Activated CD8-positive, alpha-beta T cell treated with anti-CD3 and anti-CD28 coated beads, Interleukin-2, amount 10 ng/mL, durations not matched to agents 7 days and 5 days (primary cell): Measurements from ENCODE around the gene ACTL6A. TPM values are rescaled to one million over a fixed set of nuclear protein-coding genes. Genes with fewer than 3 reads are reported as not detected.

Experiments used
- ATAC-seq: fragments of 150-1000 bp; cut with Tn5 transposase; one replicate; pipeline ENCODE4 v1.10.0; 2021; ENCODE audit warnings: moderate library complexity
- CTCF ChIA-PET: fragments of 350-600 bp; sonication (Branson Sonifier 250); formaldehyde crosslinking; loops from one replicate; lab custom pipeline; 2021; ENCODE audit warnings: antibody characterized with exemption; lab: Charles Lee
- POLR2A ChIA-PET: fragments of 350-600 bp; sonication (Branson Sonifier 250); formaldehyde crosslinking; loops from one replicate; lab custom pipeline; 2021; ENCODE audit warnings: antibody characterized with exemption; lab: Charles Lee
- DNase-seq: peaks from one replicate; pipeline ENCODE4 v3.0.0-alpha.2; 2020
- H3K27ac Mint-ChIP-seq: one replicate; pipeline ENCODE4 v1.8.0; 2021; ENCODE audit warnings: mild to moderate bottlenecking, mixed read lengths
- H3K27me3 Mint-ChIP-seq: one replicate; pipeline ENCODE4 v1.8.0; 2021; ENCODE audit warnings: low read depth, mixed read lengths
- H3K36me3 Mint-ChIP-seq: one replicate; pipeline ENCODE4 v1.8.0; 2021; ENCODE audit warnings: low read depth, mixed read lengths
- H3K4me1 Mint-ChIP-seq: one replicate; pipeline ENCODE4 v1.8.0; 2021; ENCODE audit warnings: low read depth, mixed read lengths
- H3K4me3 Mint-ChIP-seq: one replicate; pipeline ENCODE4 v1.8.0; 2021; ENCODE audit warnings: mild to moderate bottlenecking, mixed read lengths
- H3K9me3 Mint-ChIP-seq: one replicate; pipeline ENCODE4 v1.8.0; 2022; ENCODE audit warnings: mixed read lengths; ENCODE audit not compliant: insufficient read depth
- total RNA-seq, 2 experiments: library from RNA; stranded (reverse); gene quantifications; one replicate each; pipeline ENCODE4 v1.2.3, GENCODE V29; 2021

ACTL6A gene
- total RNA-seq, 2 experiments from 2014 or later = 86.5 to 88.3 TPM

DNA sequence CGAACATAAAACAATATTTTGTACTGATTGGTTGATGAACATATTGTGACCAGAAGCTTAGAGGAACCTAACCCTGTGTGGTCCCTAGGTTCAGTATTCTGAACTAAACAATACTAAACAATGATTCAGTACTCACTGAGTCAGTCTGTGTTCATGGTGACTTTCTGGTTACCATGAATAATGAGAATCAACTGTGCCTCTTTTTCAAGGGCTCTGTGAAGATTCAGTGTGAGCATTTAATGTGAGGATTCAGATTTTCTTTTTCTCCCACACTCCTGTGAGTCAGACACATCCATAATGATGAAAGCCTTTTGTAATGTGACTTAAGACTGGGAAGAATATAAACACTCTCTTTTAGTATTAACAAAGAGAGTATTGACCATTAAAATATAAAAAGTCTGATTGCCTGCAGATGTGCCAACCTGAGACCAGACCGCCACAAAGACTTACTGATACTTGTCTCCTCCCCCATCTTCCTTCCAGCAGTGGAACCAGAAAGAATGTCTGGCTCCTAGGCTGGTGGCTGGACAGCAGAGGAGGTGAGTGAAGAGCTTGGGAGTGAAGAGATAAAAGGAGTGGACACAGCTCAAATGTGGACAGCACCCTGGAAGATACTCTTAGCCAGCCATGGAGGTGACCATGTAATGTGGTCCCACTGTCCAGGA, 17.6 kb upstream of the ACTL6A start:
- ChIA-PET CTCF (no interaction called here), POLR2A (no interaction called here)
- ATAC-seq (no peak), DNase-seq (no peak)
- Mint-ChIP-seq H3K27me3 (peaks cover 9% of the 10 kb centered on the region), H3K27ac (no peak overlapping the region), H3K4me1 (no peaks in the 10 kb centered on the region), H3K4me3 (no peak overlapping the region), H3K9me3 (no peaks in the 10 kb centered on the region), H3K36me3 (no peaks in the 10 kb centered on the region)

DNA sequence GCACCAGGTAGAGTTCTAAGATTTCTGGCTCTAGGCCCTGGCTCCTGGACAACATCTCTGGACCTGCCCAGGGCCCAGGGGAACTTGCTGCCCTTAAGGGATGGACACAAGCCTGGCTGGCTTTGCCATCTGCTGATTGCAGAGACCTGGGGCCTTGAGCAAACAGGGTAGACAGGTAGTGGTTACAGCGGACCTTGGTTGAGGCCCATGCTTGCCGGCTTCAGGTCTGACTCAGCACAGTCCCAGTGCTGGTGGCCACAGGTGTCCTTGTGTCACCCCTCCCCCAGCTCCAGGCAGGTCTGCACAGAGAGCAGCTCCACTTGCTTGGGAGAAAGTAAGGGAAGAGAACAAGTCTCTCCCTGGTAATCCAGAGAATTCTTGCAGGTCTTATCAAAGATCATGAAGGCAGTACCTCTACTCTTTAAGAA, 15.9 kb upstream of the ACTL6A start:
- DNase-seq = no peak
- ATAC-seq = no peak
- peaks cover 13% of the 10 kb centered on the region for H3K27me3 Mint-ChIP-seq
- no peak overlapping the region for H3K4me3 Mint-ChIP-seq
- no peaks in the 10 kb centered on the region for H3K4me1 Mint-ChIP-seq
- ChIA-PET CTCF (no interaction called here), POLR2A (no interaction called here)
- no peaks in the 10 kb centered on the region for H3K36me3 Mint-ChIP-seq
- H3K27ac Mint-ChIP-seq = no peak overlapping the region
- no peaks in the 10 kb centered on the region for H3K9me3 Mint-ChIP-seq

DNA sequence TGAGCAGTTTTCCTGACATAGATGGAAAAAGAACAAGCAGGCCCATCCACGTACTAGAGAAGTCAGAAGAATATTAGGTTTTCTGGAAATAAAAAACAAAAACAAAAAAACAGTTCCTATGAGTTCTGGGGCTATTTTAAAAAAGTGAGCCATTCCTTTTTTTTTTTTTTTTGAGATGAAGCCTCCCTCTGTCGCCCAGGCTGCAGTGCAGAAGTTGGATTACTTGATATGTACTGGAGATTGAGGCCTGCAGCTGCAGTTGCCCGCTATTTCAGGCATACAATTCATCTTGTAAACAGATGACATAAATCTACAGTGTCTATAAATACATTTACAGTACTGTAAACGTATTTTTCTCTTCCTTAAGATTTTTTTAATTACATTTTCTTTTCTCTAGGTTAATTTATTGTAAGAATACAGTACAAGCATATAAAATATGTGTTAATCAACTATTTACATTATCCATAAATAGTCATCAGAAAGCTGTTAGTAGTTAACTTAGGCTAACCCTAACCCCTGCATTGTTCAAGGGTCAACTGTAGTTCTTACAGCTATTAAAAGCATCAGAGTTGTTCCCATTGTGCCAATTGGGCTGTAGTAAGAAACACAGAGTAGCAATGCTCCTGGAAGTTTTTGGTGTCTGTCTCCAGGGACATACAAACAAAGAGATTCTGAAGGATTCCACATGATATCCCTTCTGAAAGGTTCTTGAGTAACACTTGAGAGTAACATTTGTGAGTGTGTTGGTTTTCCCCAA, 11.2 kb upstream of the ACTL6A start:
- no peaks in the 10 kb centered on the region for H3K4me1 Mint-ChIP-seq
- no peak overlapping the region for H3K4me3 Mint-ChIP-seq
- CTCF ChIA-PET = interaction anchor here (1.2 kb wide), 1 partner anchor 11 kb away, joined by 4 read pairs; the partner anchor contains the start of gene ACTL6A
- no peak for DNase-seq
- POLR2A ChIA-PET = interaction anchor here (0.6 kb wide), 1 partner anchor 10 kb away, joined by 3 read pairs; no protein-coding TSS in a partner anchor
- H3K27ac Mint-ChIP-seq = no peak overlapping the region
- H3K9me3 Mint-ChIP-seq = no peaks in the 10 kb centered on the region
- no peaks in the 10 kb centered on the region for H3K36me3 Mint-ChIP-seq
- H3K27me3 Mint-ChIP-seq = peaks cover 20% of the 10 kb centered on the region
- no peak for ATAC-seq

DNA sequence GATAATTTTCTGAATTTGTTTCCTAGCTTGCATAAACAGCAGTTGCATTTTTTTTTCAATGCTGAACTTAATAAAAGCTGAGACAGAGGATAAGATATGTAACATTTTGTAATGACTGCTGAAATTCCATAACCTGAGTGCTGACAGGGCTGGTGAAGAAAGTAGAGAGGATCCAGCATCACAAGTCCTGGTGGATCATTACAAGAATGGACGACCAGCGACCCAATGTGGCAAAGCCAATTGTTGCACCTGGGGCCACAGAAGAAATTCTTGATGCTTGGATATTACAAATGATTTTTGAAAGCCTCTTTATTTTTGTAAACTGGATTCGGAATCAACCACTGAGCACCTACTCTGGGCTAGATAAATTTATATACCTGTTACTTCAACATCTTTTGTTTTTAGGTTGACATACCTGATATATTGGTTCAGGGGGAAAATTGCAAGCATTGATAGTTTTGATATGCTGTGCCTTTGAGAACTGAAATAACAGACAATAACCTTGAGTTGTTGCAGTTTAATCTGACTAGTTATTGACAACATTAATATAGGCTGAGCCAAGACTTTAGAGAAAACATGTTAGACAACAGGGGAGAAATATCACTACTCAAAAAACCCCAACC, 3.9 kb upstream of the ACTL6A start:
- Mint-ChIP-seq H3K27ac (no peak overlapping the region), H3K36me3 (peaks cover 2% of the 10 kb centered on the region), H3K4me3 (no peak overlapping the region), H3K9me3 (no peaks in the 10 kb centered on the region), H3K4me1 (peaks cover 13% of the 10 kb centered on the region), H3K27me3 (peaks cover 15% of the 10 kb centered on the region)
- CTCF ChIA-PET = interaction anchor here (1.4 to 1.6 kb wide), 2 partner anchors 237 to 544 kb away, joined by 4 to 8 read pairs; no protein-coding TSS in a partner anchor
- ATAC-seq = no peak
- peak; percentile 67 for DNase-seq
- POLR2A ChIA-PET = no interaction called here

DNA sequence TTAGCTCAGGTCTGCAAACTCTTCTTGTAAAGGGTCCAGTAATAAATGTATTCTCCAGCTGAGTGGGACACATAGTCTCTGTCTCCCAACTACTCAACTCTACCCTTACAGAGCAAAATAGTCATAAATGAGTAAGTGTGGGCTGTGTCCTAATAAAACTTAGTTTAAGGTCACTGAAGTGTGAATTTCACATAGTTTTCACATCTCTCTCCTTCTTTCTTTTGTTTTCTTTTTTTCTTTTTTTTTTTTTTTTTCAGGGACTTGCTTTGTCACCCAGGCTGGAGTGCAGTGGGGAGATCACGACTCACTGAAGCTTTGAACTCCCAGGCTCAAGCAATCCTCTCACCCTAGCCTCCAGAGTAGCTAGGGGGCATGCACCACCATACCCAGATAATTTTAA, 1.9 kb upstream of the ACTL6A start:
- peaks cover 2% of the 10 kb centered on the region for H3K36me3 Mint-ChIP-seq
- no peak overlapping the region for H3K4me3 Mint-ChIP-seq
- ATAC-seq = no peak
- no peak for DNase-seq
- no peaks in the 10 kb centered on the region for H3K9me3 Mint-ChIP-seq
- H3K4me1 Mint-ChIP-seq = peaks cover 30% of the 10 kb centered on the region
- no peak overlapping the region for H3K27ac Mint-ChIP-seq
- CTCF ChIA-PET = interaction anchor here (0.9 to 1.4 kb wide), 2 partner anchors 239 to 545 kb away, joined by 3 to 5 read pairs; no protein-coding TSS in a partner anchor
- H3K27me3 Mint-ChIP-seq = peaks cover 11% of the 10 kb centered on the region
- POLR2A ChIA-PET = interaction anchor here (0.6 kb wide), 1 partner anchor 122 kb away, joined by 3 read pairs; no protein-coding TSS in a partner anchor

DNA sequence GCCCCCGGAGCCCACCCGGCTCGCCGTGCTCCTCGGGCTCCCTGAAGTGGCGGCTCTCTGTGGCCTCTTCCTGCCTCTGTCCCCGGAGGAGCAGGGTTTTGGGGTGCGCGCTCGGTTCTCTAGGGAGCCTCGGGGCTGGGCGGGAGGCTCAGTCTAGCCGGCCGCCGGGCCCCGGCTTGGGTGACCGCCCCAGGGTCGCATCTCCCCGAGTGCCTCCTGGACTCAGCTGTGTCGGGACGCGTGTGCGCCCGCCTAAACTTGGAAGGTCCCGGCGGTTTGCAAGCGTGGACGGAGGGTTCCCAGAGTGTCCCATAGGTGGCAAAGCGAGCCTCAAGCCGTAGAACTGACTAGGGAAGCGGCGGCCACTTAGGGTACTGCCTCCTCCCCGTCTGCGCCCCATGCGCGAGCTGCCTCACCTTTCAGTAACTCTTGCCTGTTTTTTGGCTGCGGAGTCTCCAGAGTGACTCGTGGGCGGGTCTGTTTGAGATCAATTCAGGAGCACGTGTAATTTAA, 601 bp downstream of the ACTL6A start:
- H3K27ac Mint-ChIP-seq = peak overlapping the region; percentile 98
- CTCF ChIA-PET = interaction anchor here (0.8 to 1.8 kb wide), 5 partner anchors 10 to 548 kb away, joined by 3 to 4 read pairs (median 4); partner anchors contain the start of gene GNB4
- DNase-seq (peak; percentile 84), ATAC-seq (peak; percentile 64)
- H3K4me3 Mint-ChIP-seq = peak overlapping the region; percentile 99
- peaks cover 8% of the 10 kb centered on the region for H3K27me3 Mint-ChIP-seq
- H3K9me3 Mint-ChIP-seq = no peaks in the 10 kb centered on the region
- POLR2A ChIA-PET = interaction anchor here (0.8 to 1.8 kb wide), 6 partner anchors 41 to 1348 kb away, joined by 3 to 9 read pairs (median 4); partner anchors contain the start of genes GNB4, MRPL47, NDUFB5 and PIK3CA
- H3K4me1 Mint-ChIP-seq = peaks cover 33% of the 10 kb centered on the region
- peaks cover 3% of the 10 kb centered on the region for H3K36me3 Mint-ChIP-seq

DNA sequence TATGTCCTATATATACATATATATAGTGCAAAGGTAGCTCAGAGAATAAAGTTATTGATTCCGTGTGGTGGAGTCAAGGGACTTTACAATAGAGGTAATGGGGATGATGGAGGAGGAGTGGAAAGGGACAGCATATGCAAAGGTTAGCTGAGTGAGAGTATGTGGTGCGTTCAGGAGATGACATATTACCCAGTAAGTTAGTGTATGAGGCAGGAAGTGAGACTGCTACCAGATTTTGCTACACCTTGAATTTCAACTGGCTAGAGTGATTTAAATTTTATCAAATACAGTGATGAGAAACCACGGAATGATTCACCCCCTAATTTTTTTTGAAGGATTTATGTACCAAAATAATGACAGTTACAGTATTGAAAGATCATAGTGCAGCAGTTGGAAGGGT, 2.8 kb downstream of the ACTL6A start:
- Mint-ChIP-seq H3K36me3 (peaks cover 16% of the 10 kb centered on the region), H3K4me1 (peaks cover 32% of the 10 kb centered on the region), H3K27me3 (peaks cover 2% of the 10 kb centered on the region), H3K9me3 (no peaks in the 10 kb centered on the region), H3K4me3 (no peak overlapping the region), H3K27ac (peak overlapping the region; percentile 11)
- DNase-seq (no peak), ATAC-seq (no peak)
- POLR2A ChIA-PET = interaction anchor here (0.9 kb wide), 1 partner anchor 39 kb away, joined by 3 read pairs; the partner anchor contains the start of genes MRPL47 and NDUFB5
- CTCF ChIA-PET = interaction anchor here (1.0 to 1.8 kb wide), 4 partner anchors 10 to 549 kb away, joined by 3 to 6 read pairs (median 4); no protein-coding TSS in a partner anchor

DNA sequence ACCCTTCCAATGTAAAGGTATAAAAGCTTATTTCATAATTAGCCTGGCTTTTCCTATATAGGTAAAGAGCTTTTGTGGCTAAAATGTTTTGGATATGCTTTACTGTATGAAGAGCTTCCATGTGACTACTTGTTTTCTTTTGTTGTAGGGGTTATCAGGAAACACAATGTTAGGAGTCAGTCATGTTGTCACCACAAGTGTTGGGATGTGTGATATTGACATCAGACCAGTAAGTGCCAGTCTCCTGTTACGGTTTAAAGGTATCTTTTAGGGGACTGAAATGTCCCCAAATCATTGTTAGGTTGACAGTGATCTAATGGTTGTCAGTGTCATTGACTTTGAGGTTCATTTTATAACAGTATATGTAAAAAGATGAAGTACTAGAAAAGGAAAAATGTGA, 18.3 kb downstream of the ACTL6A start:
- POLR2A ChIA-PET = no interaction called here
- no peak for ATAC-seq
- DNase-seq = no peak
- H3K27ac Mint-ChIP-seq = no peak overlapping the region
- H3K27me3 Mint-ChIP-seq = no peaks in the 10 kb centered on the region
- peaks cover 50% of the 10 kb centered on the region for H3K36me3 Mint-ChIP-seq
- no peak overlapping the region for H3K4me3 Mint-ChIP-seq
- H3K4me1 Mint-ChIP-seq = no peaks in the 10 kb centered on the region
- H3K9me3 Mint-ChIP-seq = no peaks in the 10 kb centered on the region
- CTCF ChIA-PET = no interaction called here

DNA sequence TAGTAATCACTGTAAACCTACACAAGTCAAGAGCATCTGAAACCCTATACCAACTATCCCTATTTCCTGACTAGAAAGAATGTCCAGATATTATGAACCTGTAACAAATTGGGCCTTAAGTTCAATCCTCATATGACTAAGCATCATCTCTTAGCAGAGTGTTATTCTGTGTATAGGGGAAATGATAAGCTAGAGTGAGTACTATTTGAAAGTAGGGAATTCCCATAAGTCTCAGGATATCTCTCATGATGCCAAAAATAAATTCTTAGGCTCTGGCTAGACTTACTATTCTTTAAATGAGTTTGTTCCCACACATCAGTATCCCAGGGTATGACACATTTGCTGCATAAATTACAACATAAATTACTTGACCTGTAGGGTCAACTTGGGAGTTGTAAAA, 26.4 kb downstream of the ACTL6A start:
- Mint-ChIP-seq H3K4me1 (no peaks in the 10 kb centered on the region), H3K27me3 (no peaks in the 10 kb centered on the region), H3K27ac (no peak overlapping the region), H3K36me3 (peaks cover 48% of the 10 kb centered on the region), H3K9me3 (no peaks in the 10 kb centered on the region), H3K4me3 (no peak overlapping the region)
- DNase-seq = no peak
- POLR2A ChIA-PET = no interaction called here
- CTCF ChIA-PET = no interaction called here
- no peak for ATAC-seq

DNA sequence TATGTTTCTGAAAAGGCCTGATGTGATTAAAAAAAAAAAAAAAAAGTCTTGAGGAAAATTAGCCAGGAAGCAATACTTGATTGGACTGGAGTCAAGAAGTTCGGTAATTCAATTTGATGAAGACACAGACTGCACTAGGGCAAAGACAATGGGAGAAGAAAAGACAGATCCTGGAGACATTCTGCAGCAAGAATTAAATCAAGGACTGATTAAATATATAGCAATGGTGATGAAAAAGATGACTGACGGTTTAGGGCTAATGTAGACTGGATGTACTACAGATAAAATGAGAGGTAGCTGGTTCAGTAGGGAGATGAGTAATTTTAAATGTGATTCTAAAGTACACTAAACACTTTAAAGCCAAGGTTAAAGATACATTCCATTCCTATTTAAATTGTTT, 27.9 kb downstream of the ACTL6A start:
- Mint-ChIP-seq H3K4me1 (no peaks in the 10 kb centered on the region), H3K4me3 (no peak overlapping the region), H3K9me3 (no peaks in the 10 kb centered on the region), H3K27me3 (no peaks in the 10 kb centered on the region), H3K36me3 (peaks cover 50% of the 10 kb centered on the region), H3K27ac (no peak overlapping the region)
- DNase-seq (no peak), ATAC-seq (no peak)
- CTCF ChIA-PET = no interaction called here
- POLR2A ChIA-PET = no interaction called here

DNA sequence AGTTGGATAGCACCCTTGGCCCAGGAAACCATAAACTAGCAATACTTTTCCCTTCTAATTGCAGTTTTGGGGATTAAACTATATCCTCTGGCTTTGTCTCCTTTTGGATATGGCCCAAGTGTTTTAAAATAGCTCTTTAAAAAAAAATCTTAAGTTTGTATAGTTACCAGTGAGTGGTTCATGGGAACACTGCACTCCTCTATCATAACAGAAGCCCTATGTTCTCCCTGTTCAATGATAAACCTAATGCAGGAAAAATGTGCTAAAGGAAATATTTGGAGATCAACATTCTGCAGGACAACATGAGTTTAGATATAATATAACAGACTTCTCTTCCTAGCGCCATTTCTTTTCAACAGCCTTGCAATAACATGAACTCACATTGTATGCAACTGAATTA, 28.6 kb downstream of the ACTL6A start:
- Mint-ChIP-seq H3K4me3 (no peak overlapping the region), H3K27ac (no peak overlapping the region), H3K36me3 (peaks cover 52% of the 10 kb centered on the region), H3K27me3 (no peaks in the 10 kb centered on the region), H3K4me1 (no peaks in the 10 kb centered on the region), H3K9me3 (no peaks in the 10 kb centered on the region)
- CTCF ChIA-PET = no interaction called here
- ATAC-seq (no peak), DNase-seq (no peak)
- POLR2A ChIA-PET = no interaction called here
